ENCODE results near the gene NUTM2B. TPM values are rescaled to one million over a fixed set of nuclear protein-coding genes. Genes with fewer than 3 reads are reported as not detected.

NUTM2B gene
- 0.10 and 0.33 TPM in 2 replicates for total RNA-seq

GRCh38 chr10:79702927-79703326 lies at the start of gene NUTM2B:
Gene NUTM2B, plus strand, starts transcription at chr10:79703227. Its CDS starts 383 bp downstream, at chr10:79703610.

Other genes starting within 250 kb of the NUTM2B start
- gene EIF5AL1, start 190.7 kb upstream of the NUTM2B start, total RNA-seq, result 1.3 TPM in 2 replicates
- gene SFTPA2, start 142.8 kb upstream of the NUTM2B start, total RNA-seq, result not detected in 2 replicates
- gene SFTPA1, start 92.3 kb upstream of the NUTM2B start, total RNA-seq, result not detected in 2 replicates
- 0.38 TPM in 1 of 2 replicates, not detected in the other for gene NUTM2E, start 123.5 kb downstream of the NUTM2B start, total RNA-seq
- 0.29 TPM in 1 of 2 replicates, not detected in the other for gene SFTPD, start 245.9 kb downstream of the NUTM2B start, total RNA-seq